HCT116 (cell line): ENCODE measurements around the gene STK35. TPM values are rescaled to one million over a fixed set of nuclear protein-coding genes. Genes with fewer than 3 reads are reported as not detected.

ENCODE experiments used
- ATAC-seq: fragments of 200-7000 bp; cut with Tn5 transposase; 2 replicates; pipeline ENCODE4 v1.9.1; 2020; ENCODE audit warnings: mild to moderate bottlenecking, moderate library complexity
- BruUV-seq: library from RNA; stranded (reverse); fragments of 400-500 nt; replicated peaks from 2 replicates; lab custom pipeline; 2021; lab: Mats Ljungman, UMichigan
- CTCF ChIA-PET: fragments of 300-600 bp; sonication (Branson Sonifier 250); formaldehyde crosslinking; loops from one replicate; lab custom pipeline; 2021; ENCODE audit warnings: antibody characterized with exemption; lab: Charles Lee
- POLR2A ChIA-PET: fragments of 300-600, 350-600 bp; sonication (Branson Sonifier 250); formaldehyde crosslinking; loops from one replicate; lab custom pipeline; 2021; ENCODE audit warnings: antibody characterized with exemption; lab: Charles Lee
- RAD21 ChIA-PET, 2 experiments: fragments of 300-600 bp; sonication (Branson Sonifier 250); formaldehyde crosslinking; loops; one replicate each; lab custom pipeline; 2023; ENCODE audit warnings: low total read pairs in 2 of 2; ENCODE audit not compliant: uncharacterized antibody in 2 of 2, unreplicated experiment in 2 of 2, low non-redundant PET in 1 of 2; lab: Charles Lee
- DNase-seq: peaks from one replicate; pipeline ENCODE4 v3.0.0-alpha.2; 2010; ENCODE audit warnings: low read depth, low spot score
- H2AFZ ChIP-seq: fragments of 200-600 bp; shearing (Covaris generic), sonication (generic); 2 replicates; pipeline ENCODE4 v1.6.1; 2017; ENCODE audit warnings: low read depth, mixed run types, mixed read lengths, antibody characterized with exemption, low read length; ENCODE audit not compliant: poor library complexity, severe bottlenecking
- H3K27ac ChIP-seq: 2 replicates; pipeline ENCODE4 v1.5.1; 2012; ENCODE audit warnings: low read depth, low read length
- H3K27me3 ChIP-seq: fragments of 200-600 bp; sonication (generic); 2 replicates; pipeline ENCODE4 v1.6.1; 2016; ENCODE audit warnings: mixed run types, low read length, mixed read lengths; ENCODE audit not compliant: insufficient read depth
- H3K36me3 ChIP-seq, 2 experiments: fragments of 200-500 bp in 1 of 2; fragments of 200-600 bp in 1 of 2; sonication (Bioruptor generic) in 1 of 2; sonication (generic) in 1 of 2; 2 replicates each; pipeline versions ENCODE4 v1.5.1 to v1.6.1; 2014 to 2016; ENCODE audit warnings: low read length in 2 of 2, inconsistent platforms in 1 of 2, mixed read lengths in 1 of 2, mixed run types in 1 of 2; ENCODE audit not compliant: insufficient read depth in 2 of 2, control insufficient read depth in 1 of 2
- H3K4me1 ChIP-seq, 2 experiments: fragments of 200-600 bp in 1 of 2; sonication (generic) in 1 of 2; 2 replicates each; pipeline versions ENCODE4 v1.5.1 to v1.6.1; 2012 to 2017; ENCODE audit warnings: low read length in 2 of 2, inconsistent platforms in 1 of 2, mild to moderate bottlenecking in 1 of 2, mixed read lengths in 1 of 2, mixed run types in 1 of 2, moderate library complexity in 1 of 2; ENCODE audit not compliant: insufficient read depth in 2 of 2, control insufficient read depth in 1 of 2
- H3K4me2 ChIP-seq: fragments of 200-600 bp; sonication (generic); 2 replicates; pipeline ENCODE4 v1.6.1; 2017; ENCODE audit warnings: mixed run types, low read length, mixed read lengths
- H3K4me3 ChIP-seq, 2 experiments: fragments of 200-600 bp in 1 of 2; sonication (generic) in 1 of 2; replicated peaks in 1 of 2; 2 replicates each; pipeline ENCODE4 v1.5.1; 2011 to 2016; ENCODE audit warnings: low read length in 2 of 2, control low read depth in 1 of 2, low read depth in 1 of 2, mild to moderate bottlenecking in 1 of 2, mixed read lengths in 1 of 2, mixed run types in 1 of 2
- H3K79me2 ChIP-seq: fragments of 200-600 bp; sonication (generic); 2 replicates; pipeline ENCODE4 v1.6.1; 2017; ENCODE audit warnings: mild to moderate bottlenecking, mixed run types, low read length, moderate library complexity, mixed read lengths; ENCODE audit not compliant: insufficient read depth
- H3K9ac ChIP-seq: fragments of 200-600 bp; sonication (generic); 2 replicates; pipeline ENCODE4 v1.6.1; 2016; ENCODE audit warnings: low read length, mixed read lengths
- H3K9me2 ChIP-seq: fragments of 200-600 bp; sonication (generic), shearing (Covaris generic); 2 replicates; pipeline ENCODE4 v1.6.1; 2017; ENCODE audit warnings: mixed run types, mild to moderate bottlenecking, moderate library complexity; ENCODE audit not compliant: insufficient read depth
- H3K9me3 ChIP-seq, 2 experiments: fragments of 200-500 bp in 1 of 2; fragments of 200-600 bp in 1 of 2; sonication (Bioruptor generic) in 1 of 2; sonication (generic) in 1 of 2; 2 replicates each; pipeline ENCODE4 v1.6.1; 2014 to 2017; ENCODE audit warnings: low read length in 2 of 2, mixed read lengths in 2 of 2, inconsistent platforms in 1 of 2, low read depth in 1 of 2, mild to moderate bottlenecking in 1 of 2, mixed run types in 1 of 2, moderate library complexity in 1 of 2; ENCODE audit not compliant: control insufficient read depth in 1 of 2, insufficient read depth in 1 of 2
- H4K20me1 ChIP-seq: fragments of 200-600 bp; sonication (generic), shearing (Covaris generic); 2 replicates; pipeline ENCODE4 v1.6.1; 2017; ENCODE audit warnings: mixed run types, mild to moderate bottlenecking, moderate library complexity; ENCODE audit not compliant: insufficient read depth
- CEBPB ChIP-seq: IDR thresholded peaks from 2 replicates; pipeline ENCODE4 v1.6.1; 2012; ENCODE audit warnings: low read depth
- CTCF ChIP-seq, 3 experiments: fragments of 200-600 bp in 1 of 3; sonication (generic) in 1 of 3; IDR thresholded peaks in 2 of 3; conservative IDR thresholded peaks in 1 of 3; 2 replicates each; pipeline ENCODE4 v1.5.1; 2012 to 2017; ENCODE audit warnings: low read depth in 2 of 3, low read length in 2 of 3, antibody characterized with exemption in 1 of 3, borderline replicate concordance in 1 of 3, control low read depth in 1 of 3, mild to moderate bottlenecking in 1 of 3, mixed read lengths in 1 of 3, mixed run types in 1 of 3, moderate library complexity in 1 of 3; ENCODE audit not compliant: insufficient read depth in 1 of 3
- EGR1 ChIP-seq: IDR thresholded peaks from 2 replicates; pipeline ENCODE4 v1.6.1; 2012; ENCODE audit warnings: low read depth
- EZH2 ChIP-seq: fragments of 200-600 bp; sonication (generic); IDR thresholded peaks from 2 replicates; pipeline ENCODE4 v1.6.1; 2017; ENCODE audit warnings: antibody characterized with exemption, mixed run types
- EZH2phosphoT487 ChIP-seq: fragments of 200-600 bp; IDR thresholded peaks from 2 replicates; pipeline ENCODE4 v1.6.1; 2018; ENCODE audit warnings: antibody characterized with exemption, borderline replicate concordance
- JUND ChIP-seq: IDR thresholded peaks from 2 replicates; pipeline ENCODE4 v1.6.1; 2012
- MAX ChIP-seq: IDR thresholded peaks from 2 replicates; pipeline ENCODE4 v1.6.1; 2012
- POLR2A ChIP-seq: IDR thresholded peaks from 2 replicates; pipeline ENCODE4 v1.7.0; 2011; ENCODE audit warnings: borderline replicate concordance; ENCODE audit not compliant: insufficient read depth, insufficient read length; ENCODE audit errors: extremely low read depth
- POLR2AphosphoS5 ChIP-seq: IDR thresholded peaks from 2 replicates; pipeline ENCODE4 v1.6.1; 2011; ENCODE audit warnings: mild to moderate bottlenecking, low read depth, low read length, moderate library complexity
- RAD21 ChIP-seq: IDR thresholded peaks from 2 replicates; pipeline ENCODE4 v1.6.1; 2012; ENCODE audit warnings: low read depth, mild to moderate bottlenecking
- SIN3A ChIP-seq: IDR thresholded peaks from 2 replicates; pipeline ENCODE4 v1.6.1; 2012; ENCODE audit warnings: low read depth
- SP1 ChIP-seq: IDR thresholded peaks from 2 replicates; pipeline ENCODE4 v1.6.1; 2012; ENCODE audit warnings: low read depth
- TCF7L2 ChIP-seq: IDR thresholded peaks from 2 replicates; pipeline ENCODE4 v1.7.0; 2011; ENCODE audit warnings: borderline replicate concordance, inconsistent platforms; ENCODE audit not compliant: insufficient read depth, insufficient read length; ENCODE audit errors: extremely low read depth
- YY1 ChIP-seq: IDR thresholded peaks from 2 replicates; pipeline ENCODE4 v1.6.1; 2011; ENCODE audit warnings: low read length, low read depth, moderate library complexity, mild to moderate bottlenecking; ENCODE audit not compliant: insufficient replicate concordance; ENCODE audit errors: extremely low read depth
- ZFX ChIP-seq: fragments of 450-650 bp; IDR thresholded peaks from 2 replicates; pipeline ENCODE4 v1.6.1; 2017
- ZNF274 ChIP-seq: fragments of 200-500 bp; sonication (Bioruptor generic); IDR thresholded peaks from 2 replicates; pipeline ENCODE4 v1.6.1; 2014; ENCODE audit warnings: mild to moderate bottlenecking, low read depth, low read length, inconsistent platforms
- intact Hi-C: fragments of 100-400 bp; cut with micrococcal nuclease; formaldehyde crosslinking; loops from 2 replicates; pipeline ENCODE4 v1.10.0; 2022
- total RNA-seq: library from RNA; stranded (reverse); gene quantifications from one replicate; pipeline ENCODE4 v1.2.1, GENCODE V29; 2021; ENCODE audit not compliant: unreplicated experiment
- TF ChIP-seq, protein P1 (sequence below): IDR thresholded peaks from 2 replicates; pipeline ENCODE4 v1.6.1; 2012

STK35 gene
- total RNA-seq, 1 experiment from 2014 or later, result 32.8 TPM

- Histone ChIP-seq H3K9ac (peak overlapping the region; percentile 85), H3K9me2 (no peaks in the 10 kb centered on the region), H3K79me2 (peaks cover 51% of the 10 kb centered on the region), H3K4me3 (peak overlapping the region; percentile 84 to 97), H4K20me1 (no peaks in the 10 kb centered on the region), H3K4me2 (peak overlapping the region; percentile 84), H3K4me1 (peaks cover 15 to 27% of the 10 kb centered on the region in 2 experiments), H2AFZ (no peak overlapping the region), H3K9me3 (no peaks in the 10 kb centered on the region), H3K27ac (peak overlapping the region; percentile 95), H3K36me3 (peaks cover 4 to 19% of the 10 kb centered on the region in 2 experiments; a peak in 2 of 4 replicates), H3K27me3 (no peaks in the 10 kb centered on the region)
- TF ChIP-seq CEBPB (no peak), SIN3A (no peak), EZH2 (no peak), SP1 (peak; percentile 95; the same call in 1 of the 2 replicates), EGR1 (peak; percentile 78), YY1 (peak; percentile 57), EZH2phosphoT487 (no peak), ZFX (peak; percentile 98), POLR2AphosphoS5 (peak; percentile 22; the same call in 1 of the 2 replicates), CTCF (IDR thresholded peaks at IDR 0.05 in 2 of 3, conservative IDR thresholded peaks at IDR 0.05 in 1 of 3; ENCODE audit: borderline replicate concordance in 1 of 3, insufficient read depth in 1 of 3, low read depth in 2 of 3, low read length in 2 of 3) (no peak), ZNF274 (no peak), TCF7L2 (peak; percentile 73), JUND (no peak), MAX (peak; percentile 46; the same call in 1 of the 2 replicates), RAD21 (no peak), POLR2A (no peak)
- TF ChIP-seq, protein P1, sequence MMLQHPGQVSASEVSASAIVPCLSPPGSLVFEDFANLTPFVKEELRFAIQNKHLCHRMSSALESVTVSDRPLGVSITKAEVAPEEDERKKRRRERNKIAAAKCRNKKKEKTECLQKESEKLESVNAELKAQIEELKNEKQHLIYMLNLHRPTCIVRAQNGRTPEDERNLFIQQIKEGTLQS, result no peak
- CTCF ChIA-PET, result interaction anchor here (1.4 to 2.7 kb wide), 3 partner anchors 9 to 203 kb away, joined by 3 to 15 read pairs (median 5); no protein-coding TSS in a partner anchor
- POLR2A ChIA-PET, result interaction anchor here (0.8 kb wide), 2 partner anchors 10 to 13 kb away, joined by 3 to 4 read pairs; no protein-coding TSS in a partner anchor
- intact Hi-C loops, result loop anchor here (5.0 kb wide), 1 partner anchor 69 kb away; no protein-coding TSS in a partner anchor
- ATAC-seq, result peak; percentile 69
- RAD21 ChIA-PET, result interaction anchor here in 1 of 2 experiments (0.7 kb wide), 1 partner anchor 70 kb away, joined by 4 read pairs; no protein-coding TSS in a partner anchor
- no TSS peak for BruUV-seq
- DNase-seq, result peak; percentile 76
Measured at GRCh38 chr20:2102585-2103460, 1.2 kb downstream of the STK35 start.
